H1 (cell line): ENCODE data around the gene LRRC8D.

Source experiments
- EP300 ChIP-seq, 2 experiments: IDR thresholded peaks; 1 replicate in 1 of 2; 2 replicates in 1 of 2; pipeline ENCODE4 v1.6.1; 2011 to 2012; ENCODE audit warnings: low read depth in 2 of 2, low read length in 2 of 2, mild to moderate bottlenecking in 2 of 2, borderline replicate concordance in 1 of 2, inconsistent platforms in 1 of 2, moderate library complexity in 1 of 2
- GABPA ChIP-seq: IDR thresholded peaks from 2 replicates; pipeline ENCODE4 v1.6.1; 2011; ENCODE audit warnings: mild to moderate bottlenecking, low read length, moderate library complexity, borderline replicate concordance; ENCODE audit not compliant: insufficient read depth
- HDAC2 ChIP-seq, 2 experiments: fragments of 300-600 bp in 1 of 2; sonication (generic) in 1 of 2; IDR thresholded peaks; 2 replicates each; pipeline ENCODE4 v1.6.1; 2011 to 2012; ENCODE audit warnings: low read depth in 2 of 2, low read length in 2 of 2, mild to moderate bottlenecking in 2 of 2, moderate library complexity in 2 of 2, borderline replicate concordance in 1 of 2, inconsistent platforms in 1 of 2
- POLR2A ChIP-seq, 2 experiments: IDR thresholded peaks; 1 replicate in 1 of 2; 2 replicates in 1 of 2; pipeline ENCODE4 v1.6.1; 2011; ENCODE audit warnings: low read depth in 2 of 2, low read length in 2 of 2, mild to moderate bottlenecking in 2 of 2; ENCODE audit errors: control extremely low read depth in 1 of 2
- POU5F1 ChIP-seq: IDR thresholded peaks from 2 replicates; pipeline ENCODE4 v1.6.1; 2011; ENCODE audit warnings: low read depth, mild to moderate bottlenecking, low read length, moderate library complexity
- TAF1 ChIP-seq: IDR thresholded peaks from 2 replicates; pipeline ENCODE4 v1.6.1; 2011; ENCODE audit warnings: mild to moderate bottlenecking, low read depth, low read length
- USF2 ChIP-seq: IDR thresholded peaks from 2 replicates; pipeline ENCODE4 v1.6.1; 2011; ENCODE audit warnings: low read length, improper control_type of control experiment

GRCh38 chr1:89809556-89809955 lies 11.3 kb upstream of the LRRC8D start:
- TF ChIP-seq POU5F1 (no peak), USF2 (no peak), EP300 (IDR thresholded peaks at IDR 0.05; ENCODE audit: borderline replicate concordance in 1 of 2, low read depth in 2 of 2, low read length in 2 of 2) (no peak), TAF1 (no peak), HDAC2 (IDR thresholded peaks at IDR 0.05; ENCODE audit: borderline replicate concordance in 1 of 2, low read depth in 2 of 2, low read length in 2 of 2) (no peak), POLR2A (IDR thresholded peaks at IDR 0.05; ENCODE audit: control extremely low read depth in 1 of 2, low read depth in 2 of 2, low read length in 2 of 2) (no peak), GABPA (no peak)
